ENCODE data around the gene ANKRD65.
"Not testable (repeated sequence)": the region's sequence is repeated elsewhere in the genome, so short reads cannot be mapped to it uniquely, and the experiment has no call there.

ANKRD65 gene

GRCh38 chr1:1370094-1370493 lies 51.0 kb downstream of the ANKRD65 start:
- not testable (repeated sequence) for DNase-seq (ENCODE audit: low spot score)

All from hematopoietic multipotent progenitor cell treated with erythropoietin and hydrocortisone succinate and interleukin-3 and kit ligand, for 17 days (in vitro differentiated cells).